ENCODE data around the gene QRSL1.
"Not testable (repeated sequence)": the region's sequence is repeated elsewhere in the genome, so short reads cannot be mapped to it uniquely, and the experiment has no call there.

The QRSL1 gene

GRCh38 chr6:106629103-106629858, at the start of gene QRSL1, which contains the start of gene RTN4IP1:
Gene QRSL1 (plus strand): TSS chr6:106629578. CDS start chr6:106629682, 104 bp downstream.
Gene RTN4IP1 (minus strand): TSS chr6:106629498. CDS start chr6:106629021, 477 bp downstream.
- peak; percentile 82 for DNase-seq

GRCh38 chr6:106581468-106581867, 47.9 kb upstream of the QRSL1 start:
- DNase-seq, result no peak

GRCh38 chr6:106586815-106587415, 42.5 kb upstream of the QRSL1 start:
- no peak for DNase-seq

GRCh38 chr6:106588937-106589336, 40.4 kb upstream of the QRSL1 start:
- not testable (repeated sequence) for DNase-seq

GRCh38 chr6:106591111-106591825, 38.1 kb upstream of the QRSL1 start:
- no peak for DNase-seq

- DNase-seq, result no peak
These were observed 29.9 kb upstream of the QRSL1 start for GRCh38 chr6:106599440-106599839.

- no peak for DNase-seq
These were observed 29.0 kb upstream of the QRSL1 start for GRCh38 chr6:106600329-106600728.

- peak; percentile 10 for DNase-seq
These were observed 21.2 kb upstream of the QRSL1 start for GRCh38 chr6:106608080-106608668.

- DNase-seq, result no peak
These were observed 19.7 kb upstream of the QRSL1 start for GRCh38 chr6:106609699-106610098.

GRCh38 chr6:106611030-106611429, 18.3 kb upstream of the QRSL1 start:
- DNase-seq, result no peak

- no peak for DNase-seq
These were observed 16.5 kb upstream of the QRSL1 start for GRCh38 chr6:106612671-106613416.

- no peak for DNase-seq
These were observed 15.8 kb upstream of the QRSL1 start for GRCh38 chr6:106613590-106613989.

- no peak for DNase-seq
These were observed 15.2 kb upstream of the QRSL1 start for GRCh38 chr6:106614166-106614565.

GRCh38 chr6:106614592-106615257, 14.7 kb upstream of the QRSL1 start:
- no peak for DNase-seq

GRCh38 chr6:106617302-106617701, 12.1 kb upstream of the QRSL1 start:
- DNase-seq, result no peak

GRCh38 chr6:106617857-106618256, 11.5 kb upstream of the QRSL1 start:
- DNase-seq, result no peak

- no peak for DNase-seq
These were observed 11.1 kb upstream of the QRSL1 start for GRCh38 chr6:106618324-106618723.

GRCh38 chr6:106619223-106619622, 10.2 kb upstream of the QRSL1 start:
- DNase-seq, result no peak

GRCh38 chr6:106620931-106621672, 8.3 kb upstream of the QRSL1 start:
- DNase-seq, result no peak

- DNase-seq, result no peak
These were observed 7.0 kb upstream of the QRSL1 start for GRCh38 chr6:106622412-106622811.

- DNase-seq, result no peak
These were observed 6.3 kb upstream of the QRSL1 start for GRCh38 chr6:106623039-106623438.
